Measurements from ENCODE around the gene CHRND. TPM values are rescaled to one million over a fixed set of nuclear protein-coding genes. Genes with fewer than 3 reads are reported as not detected.

CHRND gene
- total and polyA plus RNA-seq, 2 of the 4 experiments (the other 2 are of a cell fraction): not detected

GRCh38 chr2:232522623-232523401 is 3.1 kb upstream of the CHRND start:
- H3K9me1 ChIP-seq (ENCODE audit: insufficient read depth, low read length): no peaks in the 10 kb centered on the region
- no peak overlapping the region for H3K4me2 ChIP-seq (ENCODE audit: low read depth, low read length)
- no peak overlapping the region for H3K4ac ChIP-seq (ENCODE audit: low read depth, low read length)
- H4K20me1 ChIP-seq (ENCODE audit: insufficient read depth, low read length): no peaks in the 10 kb centered on the region
- H4K8ac ChIP-seq (ENCODE audit: low read depth in 2 of 2, low read length in 2 of 2): no peak overlapping the region
- no peak overlapping the region for H2AK5ac ChIP-seq (ENCODE audit: low read depth, low read length)
- no peak overlapping the region for H4K5ac ChIP-seq (ENCODE audit: low read depth, low read length)
- no peak overlapping the region for H3K23ac ChIP-seq (ENCODE audit: low read depth, low read length)
- TF ChIP-seq FOS (IDR thresholded peaks at IDR 0.05; ENCODE audit: low read depth, low read length) (no peak), RCOR1 (IDR thresholded peaks at IDR 0.05; ENCODE audit: insufficient replicate concordance, low read length) (no peak), CHD1 (IDR thresholded peaks at IDR 0.05; ENCODE audit: low read depth, low read length) (no peak), RFX5 (IDR thresholded peaks at IDR 0.05; ENCODE audit: low read depth, low read length) (no peak), MAFK (IDR thresholded peaks at IDR 0.05; ENCODE audit: low read depth, low read length) (no peak)
- TF ChIP-seq, protein P1, sequence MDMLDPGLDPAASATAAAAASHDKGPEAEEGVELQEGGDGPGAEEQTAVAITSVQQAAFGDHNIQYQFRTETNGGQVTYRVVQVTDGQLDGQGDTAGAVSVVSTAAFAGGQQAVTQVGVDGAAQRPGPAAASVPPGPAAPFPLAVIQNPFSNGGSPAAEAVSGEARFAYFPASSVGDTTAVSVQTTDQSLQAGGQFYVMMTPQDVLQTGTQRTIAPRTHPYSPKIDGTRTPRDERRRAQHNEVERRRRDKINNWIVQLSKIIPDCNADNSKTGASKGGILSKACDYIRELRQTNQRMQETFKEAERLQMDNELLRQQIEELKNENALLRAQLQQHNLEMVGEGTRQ (IDR thresholded peaks at IDR 0.05; ENCODE audit: low read depth, low read length): no peak
- TF ChIP-seq, protein P2, sequence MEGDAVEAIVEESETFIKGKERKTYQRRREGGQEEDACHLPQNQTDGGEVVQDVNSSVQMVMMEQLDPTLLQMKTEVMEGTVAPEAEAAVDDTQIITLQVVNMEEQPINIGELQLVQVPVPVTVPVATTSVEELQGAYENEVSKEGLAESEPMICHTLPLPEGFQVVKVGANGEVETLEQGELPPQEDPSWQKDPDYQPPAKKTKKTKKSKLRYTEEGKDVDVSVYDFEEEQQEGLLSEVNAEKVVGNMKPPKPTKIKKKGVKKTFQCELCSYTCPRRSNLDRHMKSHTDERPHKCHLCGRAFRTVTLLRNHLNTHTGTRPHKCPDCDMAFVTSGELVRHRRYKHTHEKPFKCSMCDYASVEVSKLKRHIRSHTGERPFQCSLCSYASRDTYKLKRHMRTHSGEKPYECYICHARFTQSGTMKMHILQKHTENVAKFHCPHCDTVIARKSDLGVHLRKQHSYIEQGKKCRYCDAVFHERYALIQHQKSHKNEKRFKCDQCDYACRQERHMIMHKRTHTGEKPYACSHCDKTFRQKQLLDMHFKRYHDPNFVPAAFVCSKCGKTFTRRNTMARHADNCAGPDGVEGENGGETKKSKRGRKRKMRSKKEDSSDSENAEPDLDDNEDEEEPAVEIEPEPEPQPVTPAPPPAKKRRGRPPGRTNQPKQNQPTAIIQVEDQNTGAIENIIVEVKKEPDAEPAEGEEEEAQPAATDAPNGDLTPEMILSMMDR (conservative IDR thresholded peaks at IDR 0.05; ENCODE audit: low read depth, low read length): no peak
- 7% methylated on average over 13 of the region's 46 CpGs; no CpG with 5 or more reads in 1 of the 2 experiments for WGBS, 2 experiments (ENCODE audit: extremely low coverage in 2 of 2, insufficient read length in 1 of 2)
- H2BK20ac ChIP-seq (ENCODE audit: low read depth, low read length): no peak overlapping the region
- intact Hi-C loops (cut with micrococcal nuclease): loop anchor here (1.0 kb wide), 1 partner anchor 76 kb away; no protein-coding TSS in a partner anchor
- H3K4me3 ChIP-seq (ENCODE audit: insufficient read depth, low read depth, low read length): no peak overlapping the region
- H2BK5ac ChIP-seq (ENCODE audit: low read depth, low read length, poor library complexity, severe bottlenecking): no peak overlapping the region
- no peak overlapping the region for H4K91ac ChIP-seq (ENCODE audit: insufficient read depth, low read depth, low read length)
- ChIA-PET CTCF (no interaction called here), POLR2A (ENCODE audit: unreplicated experiment) (no interaction called here)
- no TSS peak for BruUV-seq (replicated peaks)
- peaks cover 71% of the 10 kb centered on the region for H3K27me3 ChIP-seq (ENCODE audit: control insufficient read depth, insufficient read depth, low read length)
- no peak overlapping the region for H3K18ac ChIP-seq (ENCODE audit: low read depth, low read length)
- H3K9ac ChIP-seq (ENCODE audit: low read depth, low read length): no peak overlapping the region
- H3K56ac ChIP-seq (ENCODE audit: extremely low read depth, insufficient read depth, low read length): no peak overlapping the region
- no peak overlapping the region for H3K27ac ChIP-seq (ENCODE audit: insufficient read depth, low read length)
- dilution Hi-C loops (cut with HindIII; ENCODE audit: low sequenced_read_pairs, unreplicated experiment): no loop called here
- no peak overlapping the region for H2BK15ac ChIP-seq (ENCODE audit: low read depth, low read length)
- DNase-seq (no peak), ATAC-seq (ENCODE audit: low read depth) (no peak)
- H3K14ac ChIP-seq (replicated peaks; ENCODE audit: low read depth, low read length): no peak overlapping the region
- no peak overlapping the region for H2AFZ ChIP-seq (replicated peaks; ENCODE audit: low read length, poor library complexity)
- no peak overlapping the region for H2AK9ac ChIP-seq (replicated peaks; ENCODE audit: low read depth, low read length, poor library complexity)
- no peaks in the 10 kb centered on the region for H3K36me3 ChIP-seq (ENCODE audit: control insufficient read depth, insufficient read depth, low read length)
- in situ Hi-C loops (cut with MboI; ENCODE audit: low sequenced_read_pairs): no loop called here
- no peaks in the 10 kb centered on the region for H3K79me1 ChIP-seq (ENCODE audit: low read depth in 1 of 2, low read length in 2 of 2)
- H3K9me3 ChIP-seq (ENCODE audit: control insufficient read depth, insufficient read depth, low read length): no peaks in the 10 kb centered on the region
- no peak overlapping the region for H2BK120ac ChIP-seq (ENCODE audit: low read depth, low read length)
- H3K4me1 ChIP-seq (ENCODE audit: control insufficient read depth, insufficient read depth, low read length): no peaks in the 10 kb centered on the region
